MM.1S (cell line): ENCODE measurements around the gene PRR36.

Source experiments
- DNase-seq: peaks from one replicate; pipeline ENCODE4 v3.0.0-alpha.2; 2015
- H2AFZ ChIP-seq: fragments of 300-600 bp; sonication (generic); 2 replicates; pipeline ENCODE4 v1.6.0; 2016; ENCODE audit warnings: antibody characterized with exemption, low read length
- H3F3A ChIP-seq: fragments of 300-600 bp; sonication (generic); 2 replicates; pipeline ENCODE4 v1.6.1; 2016; ENCODE audit warnings: mild to moderate bottlenecking, antibody characterized with exemption, low read length, moderate library complexity, mixed read lengths; ENCODE audit not compliant: insufficient read depth
- H3K27ac ChIP-seq: fragments of 300-600 bp; sonication (generic); 2 replicates; pipeline ENCODE4 v1.5.1; 2016; ENCODE audit warnings: mild to moderate bottlenecking, low read length
- H3K27me3 ChIP-seq: fragments of 300-600 bp; sonication (generic); replicated peaks from 2 replicates; pipeline ENCODE4 v1.6.0; 2016; ENCODE audit warnings: low read length; ENCODE audit not compliant: insufficient read depth
- H3K36me3 ChIP-seq: fragments of 300-600 bp; sonication (generic); replicated peaks from 2 replicates; pipeline ENCODE4 v1.6.1; 2016; ENCODE audit warnings: mild to moderate bottlenecking, low read length, mixed read lengths; ENCODE audit not compliant: insufficient read depth
- H3K4me1 ChIP-seq: fragments of 300-600 bp; sonication (generic); 2 replicates; pipeline ENCODE4 v1.6.1; 2016; ENCODE audit warnings: low read length, mixed read lengths
- H3K4me2 ChIP-seq: fragments of 300-600 bp; sonication (generic); 2 replicates; pipeline ENCODE4 v1.6.0; 2016; ENCODE audit warnings: low read depth, low read length
- H3K4me3 ChIP-seq: fragments of 300-600 bp; sonication (generic); 2 replicates; pipeline ENCODE4 v1.5.1; 2016; ENCODE audit warnings: low read length, mixed read lengths
- H3K79me2 ChIP-seq: fragments of 300-600 bp; sonication (generic); 2 replicates; pipeline ENCODE4 v1.6.1; 2016; ENCODE audit warnings: mixed run types, low read length, mixed read lengths
- H3K9ac ChIP-seq: fragments of 300-600 bp; sonication (generic); 2 replicates; pipeline ENCODE4 v1.6.1; 2016; ENCODE audit warnings: low read length, mixed read lengths
- H3K9me2 ChIP-seq: fragments of 300-600 bp; sonication (generic); replicated peaks from 2 replicates; pipeline ENCODE4 v1.6.1; 2016; ENCODE audit warnings: mild to moderate bottlenecking, low read length, mixed read lengths; ENCODE audit not compliant: insufficient read depth
- H3K9me3 ChIP-seq: fragments of 300-600 bp; sonication (generic); replicated peaks from 2 replicates; pipeline ENCODE4 v1.6.1; 2016; ENCODE audit warnings: mild to moderate bottlenecking, low read length, mixed read lengths; ENCODE audit not compliant: insufficient read depth
- H4K20me1 ChIP-seq: fragments of 300-600 bp; sonication (generic); 2 replicates; pipeline ENCODE4 v1.6.1; 2016; ENCODE audit warnings: mild to moderate bottlenecking, low read length, moderate library complexity, mixed read lengths; ENCODE audit not compliant: insufficient read depth
- EZH2 ChIP-seq: fragments of 300-600 bp; sonication (generic); optimal IDR thresholded peaks from 2 replicates; pipeline ENCODE3; 2017; ENCODE audit warnings: low read depth, mild to moderate bottlenecking, antibody characterized with exemption, low read length, mixed read lengths
- EZH2phosphoT487 ChIP-seq: fragments of 300-600 bp; sonication (generic); IDR thresholded peaks from 2 replicates; pipeline ENCODE4 v1.6.1; 2018; ENCODE audit warnings: antibody characterized with exemption, low read length
- TF ChIP-seq, protein P1 (sequence below): fragments of 300-600 bp; sonication (generic); IDR thresholded peaks from 2 replicates; pipeline ENCODE4 v1.5.1; 2016; ENCODE audit warnings: antibody characterized with exemption, low read length, mixed read lengths

PRR36 gene

DNA sequence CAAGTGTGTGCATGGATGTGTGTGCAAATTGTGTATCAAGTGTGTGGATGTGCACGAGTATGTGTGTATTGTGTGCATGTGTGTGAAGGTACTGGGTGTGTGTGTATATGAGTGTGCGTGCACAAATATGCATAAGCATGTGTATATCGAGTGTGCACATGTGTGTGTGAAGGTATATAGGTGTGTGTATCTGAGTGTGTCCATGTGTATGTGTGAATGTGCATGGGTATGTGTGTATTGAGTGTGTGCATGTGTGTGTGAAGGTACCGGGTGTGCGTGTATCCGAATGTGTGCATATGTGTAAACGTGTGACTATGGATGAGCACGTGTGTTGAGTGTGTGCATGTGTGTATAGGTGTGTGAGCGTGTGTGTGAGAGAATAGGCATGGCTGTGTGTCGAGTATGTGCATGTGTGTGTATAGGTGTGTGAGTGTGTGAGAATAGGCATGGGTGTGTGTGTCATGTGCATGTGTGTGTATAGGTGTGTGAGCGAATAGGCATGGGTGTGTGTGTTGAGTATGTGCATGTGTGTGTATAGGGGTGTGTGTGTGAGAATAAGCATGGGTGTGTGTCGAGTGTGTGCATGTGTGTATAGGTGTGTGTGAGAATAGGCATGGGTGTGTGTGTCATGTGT, 31.4 kb downstream of the PRR36 start:
- H2AFZ ChIP-seq, result no peak overlapping the region
- no peak overlapping the region for H3K4me3 ChIP-seq
- H3K4me2 ChIP-seq, result no peak overlapping the region
- no peaks in the 10 kb centered on the region for H3K4me1 ChIP-seq
- H4K20me1 ChIP-seq, result no peaks in the 10 kb centered on the region
- H3K27me3 ChIP-seq, result no peaks in the 10 kb centered on the region
- H3K79me2 ChIP-seq, result no peaks in the 10 kb centered on the region
- TF ChIP-seq EZH2phosphoT487 (no peak), EZH2 (no peak)
- TF ChIP-seq, protein P1, sequence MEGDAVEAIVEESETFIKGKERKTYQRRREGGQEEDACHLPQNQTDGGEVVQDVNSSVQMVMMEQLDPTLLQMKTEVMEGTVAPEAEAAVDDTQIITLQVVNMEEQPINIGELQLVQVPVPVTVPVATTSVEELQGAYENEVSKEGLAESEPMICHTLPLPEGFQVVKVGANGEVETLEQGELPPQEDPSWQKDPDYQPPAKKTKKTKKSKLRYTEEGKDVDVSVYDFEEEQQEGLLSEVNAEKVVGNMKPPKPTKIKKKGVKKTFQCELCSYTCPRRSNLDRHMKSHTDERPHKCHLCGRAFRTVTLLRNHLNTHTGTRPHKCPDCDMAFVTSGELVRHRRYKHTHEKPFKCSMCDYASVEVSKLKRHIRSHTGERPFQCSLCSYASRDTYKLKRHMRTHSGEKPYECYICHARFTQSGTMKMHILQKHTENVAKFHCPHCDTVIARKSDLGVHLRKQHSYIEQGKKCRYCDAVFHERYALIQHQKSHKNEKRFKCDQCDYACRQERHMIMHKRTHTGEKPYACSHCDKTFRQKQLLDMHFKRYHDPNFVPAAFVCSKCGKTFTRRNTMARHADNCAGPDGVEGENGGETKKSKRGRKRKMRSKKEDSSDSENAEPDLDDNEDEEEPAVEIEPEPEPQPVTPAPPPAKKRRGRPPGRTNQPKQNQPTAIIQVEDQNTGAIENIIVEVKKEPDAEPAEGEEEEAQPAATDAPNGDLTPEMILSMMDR, result no peak
- no peaks in the 10 kb centered on the region for H3F3A ChIP-seq
- H3K9me3 ChIP-seq, result no peaks in the 10 kb centered on the region
- H3K27ac ChIP-seq, result no peak overlapping the region
- no peak for DNase-seq
- no peaks in the 10 kb centered on the region for H3K9me2 ChIP-seq
- no peak overlapping the region for H3K9ac ChIP-seq
- H3K36me3 ChIP-seq, result no peaks in the 10 kb centered on the region

DNA sequence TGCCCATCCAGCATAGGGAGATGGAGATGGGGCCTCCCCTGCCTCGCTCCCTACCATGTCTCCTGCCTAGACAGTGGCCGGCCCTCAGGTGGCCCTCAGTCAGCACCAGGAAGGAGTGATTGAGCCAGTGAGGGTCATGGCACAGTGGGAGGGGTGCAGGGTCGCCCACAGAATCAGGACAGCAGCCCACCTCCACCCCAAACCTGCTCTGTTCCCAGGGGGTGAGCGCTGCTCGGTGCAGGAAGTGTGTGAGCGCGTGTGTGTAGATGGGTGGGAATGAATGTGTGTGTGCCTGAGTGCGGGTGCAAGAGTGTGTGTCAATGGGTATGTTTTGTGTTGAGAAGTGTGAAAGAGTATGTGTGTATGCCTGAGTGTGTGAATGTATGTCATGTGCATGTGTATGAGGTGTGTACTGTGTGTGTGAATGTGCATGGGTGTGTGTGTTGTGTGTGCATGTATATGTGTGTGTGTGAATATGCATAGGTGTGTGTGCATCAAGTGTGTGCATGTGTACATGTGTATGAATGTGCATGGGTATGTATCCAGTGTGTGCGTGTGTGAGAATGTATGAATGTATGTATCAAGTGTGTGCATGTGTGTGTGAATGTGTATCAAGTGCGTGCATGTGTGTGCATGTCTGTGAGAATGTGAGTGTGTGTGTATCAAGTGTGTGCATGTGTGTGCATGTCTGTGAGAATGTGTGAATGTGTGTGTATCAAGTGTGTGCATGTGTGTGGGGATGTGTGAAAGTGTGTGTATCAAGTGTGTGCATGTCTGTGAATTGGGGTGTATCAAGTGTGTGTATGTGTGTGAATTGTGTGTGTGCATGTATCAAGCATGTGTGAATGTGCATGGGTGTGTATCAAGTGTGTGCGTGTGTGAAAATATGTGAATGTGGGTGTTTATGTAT, 32.2 kb downstream of the PRR36 start:
- Histone ChIP-seq H3K36me3 (no peaks in the 10 kb centered on the region), H2AFZ (no peak overlapping the region), H4K20me1 (no peaks in the 10 kb centered on the region), H3K79me2 (no peaks in the 10 kb centered on the region), H3K4me1 (no peaks in the 10 kb centered on the region), H3K27me3 (no peaks in the 10 kb centered on the region), H3K9ac (no peak overlapping the region), H3K9me3 (no peaks in the 10 kb centered on the region), H3K4me2 (no peak overlapping the region), H3K9me2 (no peaks in the 10 kb centered on the region), H3F3A (no peaks in the 10 kb centered on the region), H3K27ac (no peak overlapping the region), H3K4me3 (no peak overlapping the region)
- DNase-seq, result no peak
- TF ChIP-seq EZH2, result no peak
- no peak for TF ChIP-seq EZH2phosphoT487
- TF ChIP-seq, protein P1, result no peak

DNA sequence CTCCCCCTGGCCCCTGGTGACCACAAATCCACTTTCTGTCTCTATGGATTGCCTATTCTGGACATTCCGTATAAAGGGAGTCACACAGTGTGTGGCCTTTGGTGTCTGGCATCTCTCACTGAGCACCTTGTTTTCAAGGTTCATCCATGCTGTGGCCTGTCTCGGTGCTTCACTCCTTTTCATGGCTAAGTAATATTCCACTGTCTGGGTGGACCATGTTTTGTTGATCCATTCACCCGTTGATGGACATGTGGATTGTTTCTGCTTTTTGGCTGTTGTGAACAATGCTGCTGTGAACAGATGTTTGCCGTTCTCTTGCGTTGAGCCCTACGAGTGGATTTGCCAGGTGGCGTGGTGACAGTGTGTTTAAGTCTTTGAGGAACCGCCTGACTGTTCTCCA, 33.6 kb downstream of the PRR36 start:
- H3K4me2 ChIP-seq, result no peak overlapping the region
- no peak overlapping the region for H2AFZ ChIP-seq
- no peaks in the 10 kb centered on the region for H3K36me3 ChIP-seq
- no peaks in the 10 kb centered on the region for H3K79me2 ChIP-seq
- no peak for DNase-seq
- no peaks in the 10 kb centered on the region for H4K20me1 ChIP-seq
- no peaks in the 10 kb centered on the region for H3F3A ChIP-seq
- H3K9me2 ChIP-seq, result no peaks in the 10 kb centered on the region
- H3K9me3 ChIP-seq, result no peaks in the 10 kb centered on the region
- H3K4me3 ChIP-seq, result no peak overlapping the region
- H3K9ac ChIP-seq, result no peak overlapping the region
- no peak for TF ChIP-seq EZH2
- TF ChIP-seq, protein P1, result no peak
- no peak for TF ChIP-seq EZH2phosphoT487
- H3K4me1 ChIP-seq, result no peaks in the 10 kb centered on the region
- no peaks in the 10 kb centered on the region for H3K27me3 ChIP-seq
- H3K27ac ChIP-seq, result no peak overlapping the region
